Measurements from ENCODE around the gene SNRPB2. TPM values are rescaled to one million over a fixed set of nuclear protein-coding genes. Genes with fewer than 3 reads are reported as not detected.

Gene SNRPB2
- total RNA-seq, 2 donors from 2014 or later, result 75.9 to 89.2 TPM

GRCh38 chr20:16775961-16776360, 46.1 kb downstream of the SNRPB2 start:
- Histone ChIP-seq H3K4me3 (ENCODE audit: low read length) (no peak overlapping the region), H3K9ac (ENCODE audit: extremely low read depth, low read length, poor library complexity, severe bottlenecking) (no peak overlapping the region), H3K36me3 (ENCODE audit: control insufficient read depth, insufficient read depth, low read length) (no peaks in the 10 kb centered on the region), H3K9me3 (ENCODE audit: control insufficient read depth, low read length) (no peaks in the 10 kb centered on the region), H3K27me3 (ENCODE audit: control insufficient read depth, insufficient read depth, low read length, poor library complexity, severe bottlenecking) (no peaks in the 10 kb centered on the region), H3K27ac (ENCODE audit: low read depth, low read length) (no peak overlapping the region), H3K4me1 (ENCODE audit: control insufficient read depth, insufficient read depth, low read length) (no peaks in the 10 kb centered on the region)
- Mint-ChIP-seq H3K36me3 (ENCODE audit: low read depth) (no peaks in the 10 kb centered on the region), H3K27ac (no peak overlapping the region), H3K4me3 (no peak overlapping the region), H3K27me3 (ENCODE audit: insufficient read depth) (no peaks in the 10 kb centered on the region), H3K4me1 (no peaks in the 10 kb centered on the region), H3K9me3 (peaks cover 4% of the 10 kb centered on the region)
- DNase-seq, result no peak
- 50% methylated on average over 1 of the region's 1 CpG; no CpG with 5 or more reads in 1 of the 2 experiments for WGBS, 2 experiments (ENCODE audit: insufficient coverage in 1 of 2, insufficient read length in 1 of 2)
- TF ChIP-seq CTCF (conservative IDR thresholded peaks at IDR 0.05), result no peak

- no peak overlapping the region for H3K27ac ChIP-seq (ENCODE audit: low read depth, low read length)
- no peaks in the 10 kb centered on the region for H3K27me3 ChIP-seq (ENCODE audit: control insufficient read depth, insufficient read depth, low read length, poor library complexity, severe bottlenecking)
- H3K4me1 Mint-ChIP-seq, result no peaks in the 10 kb centered on the region
- no peak overlapping the region for H3K9ac ChIP-seq (ENCODE audit: extremely low read depth, low read length, poor library complexity, severe bottlenecking)
- H3K36me3 Mint-ChIP-seq (ENCODE audit: low read depth), result no peaks in the 10 kb centered on the region
- peaks cover 6% of the 10 kb centered on the region for H3K9me3 ChIP-seq (ENCODE audit: control insufficient read depth, low read length)
- no peaks in the 10 kb centered on the region for H3K36me3 ChIP-seq (ENCODE audit: control insufficient read depth, insufficient read depth, low read length)
- TF ChIP-seq CTCF (conservative IDR thresholded peaks at IDR 0.05), result no peak
- no peaks in the 10 kb centered on the region for H3K27me3 Mint-ChIP-seq (ENCODE audit: insufficient read depth)
- peaks cover 10% of the 10 kb centered on the region for H3K9me3 Mint-ChIP-seq
- H3K4me1 ChIP-seq (ENCODE audit: control insufficient read depth, insufficient read depth, low read length), result no peaks in the 10 kb centered on the region
- H3K4me3 ChIP-seq (ENCODE audit: low read length), result no peak overlapping the region
- H3K4me3 Mint-ChIP-seq, result no peak overlapping the region
- H3K27ac Mint-ChIP-seq, result no peak overlapping the region
- no peak for DNase-seq
- WGBS, 2 experiments (ENCODE audit: insufficient coverage in 1 of 2, insufficient read length in 1 of 2), result 90 to 91% methylated on average over 1 of the region's 1 CpG
Measured at GRCh38 chr20:16777126-16777525, 47.3 kb downstream of the SNRPB2 start.

- no peak overlapping the region for H3K27ac Mint-ChIP-seq
- Histone ChIP-seq H3K36me3 (ENCODE audit: control insufficient read depth, insufficient read depth, low read length) (no peaks in the 10 kb centered on the region), H3K27me3 (ENCODE audit: control insufficient read depth, insufficient read depth, low read length, poor library complexity, severe bottlenecking) (no peaks in the 10 kb centered on the region), H3K9ac (ENCODE audit: extremely low read depth, low read length, poor library complexity, severe bottlenecking) (no peak overlapping the region), H3K4me3 (ENCODE audit: low read length) (no peak overlapping the region), H3K27ac (ENCODE audit: low read depth, low read length) (no peak overlapping the region), H3K4me1 (ENCODE audit: control insufficient read depth, insufficient read depth, low read length) (no peaks in the 10 kb centered on the region), H3K9me3 (ENCODE audit: control insufficient read depth, low read length) (peaks cover 7% of the 10 kb centered on the region)
- no peak for DNase-seq
- WGBS, 2 experiments (ENCODE audit: insufficient coverage in 1 of 2, insufficient read length in 1 of 2), result 73 to 100% methylated on average over 1 of the region's 1 CpG
- peaks cover 16% of the 10 kb centered on the region for H3K9me3 Mint-ChIP-seq
- no peaks in the 10 kb centered on the region for H3K4me1 Mint-ChIP-seq
- TF ChIP-seq CTCF (conservative IDR thresholded peaks at IDR 0.05), result no peak
- no peaks in the 10 kb centered on the region for H3K36me3 Mint-ChIP-seq (ENCODE audit: low read depth)
- H3K27me3 Mint-ChIP-seq (ENCODE audit: insufficient read depth), result no peaks in the 10 kb centered on the region
- H3K4me3 Mint-ChIP-seq, result no peak overlapping the region
Measured at GRCh38 chr20:16778159-16778558, 48.3 kb downstream of the SNRPB2 start.

All from endodermal cell (in vitro differentiated cells).